Loucy (cell line): Measurements from ENCODE around the gene PPARA.

Source experiments
- EZH2phosphoT487 ChIP-seq: fragments of 200-600 bp; IDR thresholded peaks from 2 replicates; pipeline ENCODE4 v1.6.1; 2018; ENCODE audit warnings: antibody characterized with exemption, mild to moderate bottlenecking, moderate library complexity, borderline replicate concordance
- TF ChIP-seq, protein P1 (sequence below): fragments of 200-600 bp; sonication (generic); conservative IDR thresholded peaks from 2 replicates; pipeline ENCODE4 v1.5.1; 2014; ENCODE audit warnings: mild to moderate bottlenecking, antibody characterized with exemption, low read length

DNA sequence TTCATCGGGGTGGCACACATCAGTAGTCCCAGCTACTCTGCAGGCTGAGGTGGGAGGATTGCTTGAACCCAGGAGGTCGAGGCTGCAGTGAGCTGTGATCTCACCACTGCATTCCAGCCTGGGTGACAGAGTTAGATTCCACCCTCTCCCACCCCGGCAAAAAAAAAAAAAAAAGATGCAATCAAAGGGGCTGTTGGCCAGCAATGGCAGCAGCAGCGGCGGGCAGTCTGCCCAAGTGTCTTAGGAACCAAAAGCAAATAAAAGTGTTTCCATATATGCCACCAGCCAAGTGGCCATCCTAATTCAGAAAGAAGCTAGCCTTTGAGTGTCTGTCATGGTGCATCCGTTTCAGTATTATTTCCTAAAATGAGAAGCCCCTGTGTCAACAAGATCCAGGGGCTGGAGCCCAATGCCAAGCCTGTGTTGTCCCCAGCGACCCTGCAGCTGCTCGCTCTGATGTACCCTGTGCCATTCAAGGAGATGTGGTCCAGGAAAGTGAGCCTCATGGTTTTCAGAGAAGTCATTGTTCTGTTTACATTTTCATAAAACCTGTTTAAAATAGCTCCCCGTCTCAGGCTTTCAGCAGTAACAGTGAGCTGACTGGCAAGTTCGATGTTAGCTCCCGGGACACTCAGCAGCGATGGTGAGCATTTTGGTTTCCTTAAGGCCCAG lies 87.3 kb downstream of the PPARA start:
- TF ChIP-seq, protein P1, sequence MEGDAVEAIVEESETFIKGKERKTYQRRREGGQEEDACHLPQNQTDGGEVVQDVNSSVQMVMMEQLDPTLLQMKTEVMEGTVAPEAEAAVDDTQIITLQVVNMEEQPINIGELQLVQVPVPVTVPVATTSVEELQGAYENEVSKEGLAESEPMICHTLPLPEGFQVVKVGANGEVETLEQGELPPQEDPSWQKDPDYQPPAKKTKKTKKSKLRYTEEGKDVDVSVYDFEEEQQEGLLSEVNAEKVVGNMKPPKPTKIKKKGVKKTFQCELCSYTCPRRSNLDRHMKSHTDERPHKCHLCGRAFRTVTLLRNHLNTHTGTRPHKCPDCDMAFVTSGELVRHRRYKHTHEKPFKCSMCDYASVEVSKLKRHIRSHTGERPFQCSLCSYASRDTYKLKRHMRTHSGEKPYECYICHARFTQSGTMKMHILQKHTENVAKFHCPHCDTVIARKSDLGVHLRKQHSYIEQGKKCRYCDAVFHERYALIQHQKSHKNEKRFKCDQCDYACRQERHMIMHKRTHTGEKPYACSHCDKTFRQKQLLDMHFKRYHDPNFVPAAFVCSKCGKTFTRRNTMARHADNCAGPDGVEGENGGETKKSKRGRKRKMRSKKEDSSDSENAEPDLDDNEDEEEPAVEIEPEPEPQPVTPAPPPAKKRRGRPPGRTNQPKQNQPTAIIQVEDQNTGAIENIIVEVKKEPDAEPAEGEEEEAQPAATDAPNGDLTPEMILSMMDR, result no peak
- TF ChIP-seq EZH2phosphoT487, result no peak
